HG03060 (cell line): ENCODE measurements around the gene MATN3.

Source experiments
- ATAC-seq: cut with Tn5 transposase; IDR thresholded peaks from one replicate; pipeline ENCODE4 v1.9.1; 2021; ENCODE audit warnings: low read depth, moderate number of reproducible peaks; ENCODE audit not compliant: unreplicated experiment

The MATN3 gene

GRCh38 chr2:19943189-19943588, 69.3 kb downstream of the MATN3 start:
- no peak for ATAC-seq

- ATAC-seq = no peak
Observed at GRCh38 chr2:19942199-19942598, 70.3 kb downstream of the MATN3 start.
